ENCODE results near the gene HSFX1. TPM values are rescaled to one million over a fixed set of nuclear protein-coding genes. Genes with fewer than 3 reads are reported as not detected.

The HSFX1 gene
- total and polyA plus RNA-seq, 2 experiments from 2014 or later, result 0.45 to 0.80 TPM

DNA sequence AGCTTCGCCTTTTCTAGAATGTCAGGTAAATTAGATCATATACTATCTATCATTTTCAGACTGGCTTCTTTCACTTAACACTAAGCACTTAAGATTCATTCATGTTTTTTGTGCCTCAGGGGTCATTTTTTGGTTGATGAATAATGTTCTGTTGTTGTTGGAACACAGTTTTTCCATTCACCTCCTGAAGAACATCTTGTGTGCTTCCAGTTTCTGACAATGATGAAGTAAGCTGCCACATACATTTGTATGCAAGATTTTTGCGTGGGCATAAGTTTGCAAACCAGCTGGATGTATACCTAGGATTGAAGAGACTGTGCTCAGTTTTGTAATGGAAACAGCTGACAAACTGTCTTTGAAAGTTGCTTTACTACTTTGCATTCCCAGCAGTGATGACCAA, 45.5 kb downstream of the HSFX1 start:
- no peak overlapping the region for H3K4me2 ChIP-seq
- no peaks in the 10 kb centered on the region for H3K4me1 ChIP-seq (ENCODE audit: insufficient read depth)
- DNase-seq (ENCODE audit: low spot score), result no peak
- no peaks in the 10 kb centered on the region for H4K20me1 ChIP-seq (ENCODE audit: insufficient read depth, poor library complexity, severe bottlenecking)
- WGBS (ENCODE audit: low lambda C conversion rate, missing lambda C conversion rate), result 68% methylated on average over 2 of the region's 2 CpGs
- H2AFZ ChIP-seq, result no peak overlapping the region
- no peak overlapping the region for H3K27ac ChIP-seq
- H3K79me2 ChIP-seq, result no peaks in the 10 kb centered on the region
- H3K9me3 ChIP-seq (ENCODE audit: low read depth), result no peaks in the 10 kb centered on the region
- no peaks in the 10 kb centered on the region for H3K27me3 ChIP-seq
- H3K36me3 ChIP-seq (replicated peaks; ENCODE audit: insufficient read depth, low read depth), result no peaks in the 10 kb centered on the region
- no peaks in the 10 kb centered on the region for H3K9me2 ChIP-seq (replicated peaks; ENCODE audit: insufficient read depth)
- TF ChIP-seq EZH2phosphoT487 (IDR thresholded peaks at IDR 0.05; ENCODE audit: low read depth, severe bottlenecking, unreplicated experiment) (no peak), EZH2 (IDR thresholded peaks at IDR 0.05; ENCODE audit: borderline replicate concordance) (no peak)
- TF ChIP-seq, protein P1, sequence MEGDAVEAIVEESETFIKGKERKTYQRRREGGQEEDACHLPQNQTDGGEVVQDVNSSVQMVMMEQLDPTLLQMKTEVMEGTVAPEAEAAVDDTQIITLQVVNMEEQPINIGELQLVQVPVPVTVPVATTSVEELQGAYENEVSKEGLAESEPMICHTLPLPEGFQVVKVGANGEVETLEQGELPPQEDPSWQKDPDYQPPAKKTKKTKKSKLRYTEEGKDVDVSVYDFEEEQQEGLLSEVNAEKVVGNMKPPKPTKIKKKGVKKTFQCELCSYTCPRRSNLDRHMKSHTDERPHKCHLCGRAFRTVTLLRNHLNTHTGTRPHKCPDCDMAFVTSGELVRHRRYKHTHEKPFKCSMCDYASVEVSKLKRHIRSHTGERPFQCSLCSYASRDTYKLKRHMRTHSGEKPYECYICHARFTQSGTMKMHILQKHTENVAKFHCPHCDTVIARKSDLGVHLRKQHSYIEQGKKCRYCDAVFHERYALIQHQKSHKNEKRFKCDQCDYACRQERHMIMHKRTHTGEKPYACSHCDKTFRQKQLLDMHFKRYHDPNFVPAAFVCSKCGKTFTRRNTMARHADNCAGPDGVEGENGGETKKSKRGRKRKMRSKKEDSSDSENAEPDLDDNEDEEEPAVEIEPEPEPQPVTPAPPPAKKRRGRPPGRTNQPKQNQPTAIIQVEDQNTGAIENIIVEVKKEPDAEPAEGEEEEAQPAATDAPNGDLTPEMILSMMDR (IDR thresholded peaks at IDR 0.05; ENCODE audit: poor library complexity), result no peak
- no peak overlapping the region for H3K4me3 ChIP-seq

DNA sequence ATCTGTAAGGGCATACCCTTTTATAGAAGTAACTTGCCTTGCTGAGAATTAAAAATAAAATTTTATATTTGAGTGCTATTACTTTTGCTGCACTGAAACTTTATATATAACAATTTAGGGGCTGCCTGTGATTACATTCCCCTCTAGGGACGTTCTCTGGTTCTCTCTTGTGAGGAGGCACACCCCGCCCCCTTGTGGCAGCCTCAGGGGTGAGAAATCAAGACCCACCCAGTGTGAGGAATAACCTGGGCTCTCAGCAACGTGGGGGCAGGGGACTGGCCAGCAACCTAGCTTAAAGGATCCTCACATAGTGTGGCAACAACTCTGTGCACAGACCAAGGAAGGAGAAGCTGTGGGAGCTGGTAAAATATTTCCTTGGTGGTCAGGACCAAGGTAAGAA, 51.6 kb downstream of the HSFX1 start:
- 22% methylated on average over 3 of the region's 3 CpGs for WGBS (ENCODE audit: low lambda C conversion rate, missing lambda C conversion rate)
- DNase-seq (ENCODE audit: low spot score), result no peak

More for the DNA sequence above, 51.6 kb downstream of the HSFX1 start:
- no peaks in the 10 kb centered on the region for H3K36me3 ChIP-seq (replicated peaks; ENCODE audit: insufficient read depth, low read depth)
- no peak overlapping the region for H2AFZ ChIP-seq
- H3K79me2 ChIP-seq, result no peaks in the 10 kb centered on the region
- no peaks in the 10 kb centered on the region for H3K4me1 ChIP-seq (ENCODE audit: insufficient read depth)
- H3K9me2 ChIP-seq (replicated peaks; ENCODE audit: insufficient read depth), result no peaks in the 10 kb centered on the region
- H3K9me3 ChIP-seq (ENCODE audit: low read depth), result no peaks in the 10 kb centered on the region
- H3K27me3 ChIP-seq, result no peaks in the 10 kb centered on the region
- H4K20me1 ChIP-seq (ENCODE audit: insufficient read depth, poor library complexity, severe bottlenecking), result no peaks in the 10 kb centered on the region
- no peak overlapping the region for H3K4me2 ChIP-seq
- TF ChIP-seq, protein P1 (IDR thresholded peaks at IDR 0.05; ENCODE audit: poor library complexity), result peak; percentile 22
- no peak for TF ChIP-seq EZH2phosphoT487 (IDR thresholded peaks at IDR 0.05; ENCODE audit: low read depth, severe bottlenecking, unreplicated experiment)
- H3K4me3 ChIP-seq, result no peak overlapping the region
- no peak overlapping the region for H3K27ac ChIP-seq

Small RNA genes within 50 kb of the gene (small RNA-seq; reads per million reads assigned to genes)
- gene AC244098.1 (not detected), gene AC244098.2 (not detected), gene AC244098.3 (not detected)

Other genes with a start within 250 kb of the HSFX1 start
- 13.4 and 19.6 TPM in 2 replicates for gene EOLA1, start 233.1 kb upstream of the HSFX1 start, total RNA-seq
- gene EOLA1, start 233.1 kb upstream of the HSFX1 start, polyA plus RNA-seq, result 9.1 and 14.6 TPM in 2 replicates
- gene HSFX3, start 224.1 kb upstream of the HSFX1 start, total RNA-seq, result not detected in 2 replicates
- gene HSFX3, start 224.1 kb upstream of the HSFX1 start, polyA plus RNA-seq, result not detected in 2 replicates
- 0.33 TPM in 1 of 2 replicates, not detected in the other for gene MAGEA9B, start 186.6 kb upstream of the HSFX1 start, total RNA-seq
- gene MAGEA9B, start 186.6 kb upstream of the HSFX1 start, polyA plus RNA-seq, result not detected in 2 replicates
- gene HSFX2, start 178.8 kb upstream of the HSFX1 start, total RNA-seq, result not detected in 2 replicates
- 0.53 and 1.1 TPM in 2 replicates for gene HSFX2, start 178.8 kb upstream of the HSFX1 start, polyA plus RNA-seq
- gene TMEM185A, start 142.3 kb upstream of the HSFX1 start, total RNA-seq, result 40.9 and 45.7 TPM in 2 replicates
- gene TMEM185A, start 142.3 kb upstream of the HSFX1 start, polyA plus RNA-seq, result 45.6 and 51.6 TPM in 2 replicates
- gene MAGEA11, start 62.0 kb upstream of the HSFX1 start, total RNA-seq, result not detected in 2 replicates
- gene MAGEA11, start 62.0 kb upstream of the HSFX1 start, polyA plus RNA-seq, result not detected in 2 replicates
- gene MAGEA9, start 7.9 kb downstream of the HSFX1 start, total RNA-seq, result not detected in 2 replicates
- gene MAGEA9, start 7.9 kb downstream of the HSFX1 start, polyA plus RNA-seq, result not detected in 2 replicates
- gene MAGEA8, start 107.1 kb downstream of the HSFX1 start, total RNA-seq, result not detected in 2 replicates
- not detected in 2 replicates for gene MAGEA8, start 107.1 kb downstream of the HSFX1 start, polyA plus RNA-seq
- not detected in 2 replicates for gene HSFX4, start 155.5 kb downstream of the HSFX1 start, total RNA-seq
- gene HSFX4, start 155.5 kb downstream of the HSFX1 start, polyA plus RNA-seq, result not detected in 2 replicates
- gene EOLA2, start 164.4 kb downstream of the HSFX1 start, total RNA-seq, result 15.9 and 18.8 TPM in 2 replicates
- gene EOLA2, start 164.4 kb downstream of the HSFX1 start, polyA plus RNA-seq, result 37.9 and 40.3 TPM in 2 replicates

Data from hepatocyte (in vitro differentiated cells).